ENCODE measurements around the gene ADSS1. TPM values are rescaled to one million over a fixed set of nuclear protein-coding genes. Genes with fewer than 3 reads are reported as not detected.

Gene ADSS1
- total RNA-seq, 2 donors from 2014 or later: 18.3 to 44.4 TPM

GRCh38 chr14:104680806-104681688, 43.0 kb upstream of the ADSS1 start:
- H3K9me3 ChIP-seq: no peaks in the 10 kb centered on the region
- DNase-seq (ENCODE audit: low spot score): peak; percentile 70
- peaks cover 24% of the 10 kb centered on the region for H3K4me1 ChIP-seq (replicated peaks)
- H3K4me3 ChIP-seq: no peak overlapping the region
- H3K27ac ChIP-seq: peak overlapping the region; percentile 49 to 77
- intact Hi-C loops (cut with DNase I): no loop called here
- TF ChIP-seq POLR2A (IDR thresholded peaks at IDR 0.05): peak; percentile 10
- TF ChIP-seq CTCF (IDR thresholded peaks at IDR 0.05): no peak
- TF ChIP-seq POLR2AphosphoS5 (IDR thresholded peaks at IDR 0.05): peak; percentile 74
- H3K27me3 ChIP-seq (replicated peaks; ENCODE audit: insufficient read depth): no peaks in the 10 kb centered on the region
- WGBS: 56% methylated on average over 26 of the region's 26 CpGs
- no peaks in the 10 kb centered on the region for H3K36me3 ChIP-seq

GRCh38 chr14:104681689-104682074, 42.3 kb upstream of the ADSS1 start:
- no peaks in the 10 kb centered on the region for H3K27me3 ChIP-seq (replicated peaks; ENCODE audit: insufficient read depth)
- peak overlapping the region; percentile 49 to 77 for H3K27ac ChIP-seq
- peak; percentile 84 for DNase-seq (ENCODE audit: low spot score)
- TF ChIP-seq POLR2AphosphoS5 (IDR thresholded peaks at IDR 0.05) (peak; percentile 68), CTCF (IDR thresholded peaks at IDR 0.05) (no peak), POLR2A (IDR thresholded peaks at IDR 0.05) (no peak)
- intact Hi-C loops (cut with DNase I): no loop called here
- no peaks in the 10 kb centered on the region for H3K9me3 ChIP-seq
- peaks cover 24% of the 10 kb centered on the region for H3K4me1 ChIP-seq (replicated peaks)
- H3K4me3 ChIP-seq: no peak overlapping the region
- WGBS: 22% methylated on average over 11 of the region's 11 CpGs
- H3K36me3 ChIP-seq: no peaks in the 10 kb centered on the region

- intact Hi-C loops (cut with DNase I): no loop called here
- no peak for DNase-seq (ENCODE audit: low spot score)
- Histone ChIP-seq H3K4me3 (no peak overlapping the region), H3K27ac (peak overlapping the region; percentile 49 to 77), H3K27me3 (replicated peaks; ENCODE audit: insufficient read depth) (no peaks in the 10 kb centered on the region), H3K9me3 (no peaks in the 10 kb centered on the region), H3K4me1 (replicated peaks) (peaks cover 22% of the 10 kb centered on the region), H3K36me3 (no peaks in the 10 kb centered on the region)
- 45% methylated on average over 12 of the region's 12 CpGs for WGBS
- TF ChIP-seq POLR2AphosphoS5 (IDR thresholded peaks at IDR 0.05) (no peak), POLR2A (IDR thresholded peaks at IDR 0.05) (no peak), CTCF (IDR thresholded peaks at IDR 0.05) (no peak)
Measured at GRCh38 chr14:104682107-104682593, 41.9 kb upstream of the ADSS1 start.

GRCh38 chr14:104683653-104684448, 40.2 kb upstream of the ADSS1 start:
- Histone ChIP-seq H3K9me3 (no peaks in the 10 kb centered on the region), H3K4me3 (no peak overlapping the region), H3K36me3 (no peaks in the 10 kb centered on the region), H3K27ac (no peak overlapping the region), H3K4me1 (replicated peaks) (peaks cover 27% of the 10 kb centered on the region), H3K27me3 (replicated peaks; ENCODE audit: insufficient read depth) (no peaks in the 10 kb centered on the region)
- WGBS: 86% methylated on average over 21 of the region's 22 CpGs
- no peak for DNase-seq (ENCODE audit: low spot score)
- intact Hi-C loops (cut with DNase I): no loop called here
- TF ChIP-seq POLR2A (IDR thresholded peaks at IDR 0.05) (no peak), CTCF (IDR thresholded peaks at IDR 0.05) (no peak), POLR2AphosphoS5 (IDR thresholded peaks at IDR 0.05) (no peak)
